Measurements from ENCODE around the gene CACNA2D2. TPM values are rescaled to one million over a fixed set of nuclear protein-coding genes. Genes with fewer than 3 reads are reported as not detected.
A peak's percentile ranks its signal among the peaks of the same experiment; 100 is the strongest.

Gene CACNA2D2
- total RNA-seq, 1 donor from 2014 or later = 4.3 TPM

DNA sequence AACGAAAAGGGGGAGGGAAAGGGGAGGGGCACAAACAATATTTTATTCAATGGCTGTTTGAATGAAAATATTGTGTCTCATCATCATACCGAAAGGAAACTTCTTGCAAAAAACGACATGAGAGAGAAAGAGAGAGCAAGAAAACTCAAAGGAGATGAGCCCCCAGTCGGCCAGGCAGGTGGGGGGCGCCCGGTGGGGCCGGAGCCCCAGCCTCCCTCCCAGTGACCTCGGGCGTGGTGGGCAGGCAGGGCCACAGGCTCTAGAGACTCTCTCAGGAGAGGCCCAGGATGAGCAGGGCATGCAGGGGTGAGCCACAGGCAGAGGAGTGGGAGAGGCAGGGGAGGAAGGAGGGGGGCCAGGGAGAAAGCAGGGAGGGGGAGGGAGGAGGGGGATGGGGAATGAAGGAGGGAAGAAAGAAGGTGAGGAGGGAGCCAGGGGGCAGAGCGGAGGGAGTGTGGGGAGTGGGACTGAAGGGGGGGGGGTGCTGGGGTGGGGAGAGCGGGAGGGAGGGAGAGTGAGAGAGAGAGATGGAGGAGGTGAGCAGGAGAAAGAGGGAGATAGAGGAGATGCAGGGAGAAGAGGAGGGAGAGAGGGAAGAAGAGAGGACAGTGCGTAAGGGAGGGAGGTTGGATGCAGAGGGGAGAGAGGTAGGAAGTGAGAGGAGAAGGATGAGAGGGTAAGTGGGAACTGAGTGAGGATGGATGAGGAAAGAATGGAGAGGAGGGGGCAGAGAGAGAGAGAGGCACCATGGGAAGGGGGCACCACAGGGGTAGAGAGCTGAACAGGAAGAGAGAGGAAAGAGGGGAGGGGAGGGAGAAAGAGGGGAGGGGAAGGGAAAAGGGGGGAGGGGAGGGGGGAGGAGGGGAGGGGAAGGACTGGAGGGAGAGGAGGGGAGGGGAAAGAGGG is 130.0 kb downstream of the CACNA2D2 start:
- H3K9me3 ChIP-seq (ENCODE audit: low read depth) = no peaks in the 10 kb centered on the region
- H3K9ac ChIP-seq = no peak overlapping the region
- H3K4me2 ChIP-seq = peak overlapping the region; percentile 1
- H3K36me3 ChIP-seq = no peaks in the 10 kb centered on the region
- peaks cover 5% of the 10 kb centered on the region for H3F3A ChIP-seq (ENCODE audit: low read depth)
- no peak overlapping the region for H3K4me3 ChIP-seq
- no peaks in the 10 kb centered on the region for H3K79me2 ChIP-seq (ENCODE audit: low read depth)
- TF ChIP-seq CTCF (IDR thresholded peaks at IDR 0.05) = no peak
- TF ChIP-seq EZH2phosphoT487 (IDR thresholded peaks at IDR 0.05) = no peak
- TF ChIP-seq EZH2 (IDR thresholded peaks at IDR 0.05) = no peak
- no peak overlapping the region for H3K27ac ChIP-seq
- peaks cover 32% of the 10 kb centered on the region for H3K4me1 ChIP-seq
- H2AFZ ChIP-seq (replicated peaks) = no peak overlapping the region
- H3K4me3 Mint-ChIP-seq = peak overlapping the region; percentile 57
- H3K9me3 Mint-ChIP-seq = no peaks in the 10 kb centered on the region
- H3K36me3 Mint-ChIP-seq = no peaks in the 10 kb centered on the region
- peaks cover 46% of the 10 kb centered on the region for H3K4me1 Mint-ChIP-seq
- peak overlapping the region; percentile 93 for H3K27ac Mint-ChIP-seq
- H3K27me3 ChIP-seq = no peaks in the 10 kb centered on the region
- H4K20me1 ChIP-seq (ENCODE audit: low read depth) = no peaks in the 10 kb centered on the region
- H3K27me3 Mint-ChIP-seq (ENCODE audit: insufficient read depth, low read depth) = peaks cover 13% of the 10 kb centered on the region
- DNase-seq (ENCODE audit: low spot score) = peak; percentile 53

GRCh38 chr3:50372349-50372748 is 131.1 kb downstream of the CACNA2D2 start:
- DNase-seq (ENCODE audit: low spot score) = no peak
- Histone ChIP-seq H3K9me3 (ENCODE audit: low read depth) (no peaks in the 10 kb centered on the region), H3K79me2 (ENCODE audit: low read depth) (no peaks in the 10 kb centered on the region), H3F3A (ENCODE audit: low read depth) (peaks cover 5% of the 10 kb centered on the region), H3K36me3 (no peaks in the 10 kb centered on the region), H3K4me1 (peaks cover 32% of the 10 kb centered on the region), H3K27ac (peak overlapping the region; percentile 46), H3K9ac (no peak overlapping the region), H2AFZ (replicated peaks) (no peak overlapping the region), H4K20me1 (ENCODE audit: low read depth) (no peaks in the 10 kb centered on the region), H3K27me3 (no peaks in the 10 kb centered on the region), H3K4me3 (no peak overlapping the region), H3K4me2 (peak overlapping the region; percentile 1)
- Mint-ChIP-seq H3K36me3 (no peaks in the 10 kb centered on the region), H3K9me3 (no peaks in the 10 kb centered on the region), H3K4me3 (peak overlapping the region; percentile 72), H3K27me3 (ENCODE audit: insufficient read depth, low read depth) (peaks cover 13% of the 10 kb centered on the region), H3K4me1 (peaks cover 47% of the 10 kb centered on the region), H3K27ac (peak overlapping the region; percentile 76)
- TF ChIP-seq CTCF (IDR thresholded peaks at IDR 0.05) (peak; percentile 10), EZH2 (IDR thresholded peaks at IDR 0.05) (no peak)

GRCh38 chr3:50371133-50371685 is 132.2 kb downstream of the CACNA2D2 start:
- H3F3A ChIP-seq (ENCODE audit: low read depth) = peaks cover 5% of the 10 kb centered on the region
- H3K9me3 ChIP-seq (ENCODE audit: low read depth) = no peaks in the 10 kb centered on the region
- H3K79me2 ChIP-seq (ENCODE audit: low read depth) = no peaks in the 10 kb centered on the region
- peaks cover 3% of the 10 kb centered on the region for H3K27me3 ChIP-seq
- no peak overlapping the region for H3K9ac ChIP-seq
- H3K4me3 ChIP-seq = no peak overlapping the region
- Mint-ChIP-seq H3K36me3 (no peaks in the 10 kb centered on the region), H3K27ac (peak overlapping the region; percentile 68), H3K9me3 (no peaks in the 10 kb centered on the region), H3K4me3 (peak overlapping the region; percentile 58), H3K27me3 (ENCODE audit: insufficient read depth, low read depth) (peaks cover 13% of the 10 kb centered on the region), H3K4me1 (peaks cover 42% of the 10 kb centered on the region)
- H4K20me1 ChIP-seq (ENCODE audit: low read depth) = no peaks in the 10 kb centered on the region
- H3K36me3 ChIP-seq = no peaks in the 10 kb centered on the region
- no peak for DNase-seq (ENCODE audit: low spot score)
- no peak overlapping the region for H3K27ac ChIP-seq
- no peak overlapping the region for H2AFZ ChIP-seq (replicated peaks)
- no peak overlapping the region for H3K4me2 ChIP-seq
- H3K4me1 ChIP-seq = peaks cover 32% of the 10 kb centered on the region
- no peak for TF ChIP-seq EZH2phosphoT487 (IDR thresholded peaks at IDR 0.05)
- TF ChIP-seq CTCF (IDR thresholded peaks at IDR 0.05) = no peak
- TF ChIP-seq EZH2 (IDR thresholded peaks at IDR 0.05) = no peak

All from neural progenitor cell (in vitro differentiated cells).